DMS153 treated with DMSO at 0.1 percent for 48 hours (cell line): ENCODE measurements around the gene HSD17B8.
"Not testable (repeated sequence)": the region's sequence is repeated elsewhere in the genome, so short reads cannot be mapped to it uniquely, and the experiment has no call there.

Experiments used
- DNase-seq: peaks from one replicate; lab custom pipeline; 2025; ENCODE audit not compliant: unreplicated experiment; lab: John Stamatoyannopoulos, UW

HSD17B8 gene

GRCh38 chr6:33205191-33206026 is 954 bp downstream of the HSD17B8 start:
- no peak for DNase-seq

GRCh38 chr6:33206027-33206863 is 1.8 kb downstream of the HSD17B8 start:
- no peak for DNase-seq

GRCh38 chr6:33206864-33207551 is 2.6 kb downstream of the HSD17B8 start:
- no peak for DNase-seq

GRCh38 chr6:33207552-33208090 is 3.2 kb downstream of the HSD17B8 start:
- no peak for DNase-seq

GRCh38 chr6:33208091-33208967 is 3.9 kb downstream of the HSD17B8 start, which contains the start of gene RING1:
Gene RING1, plus strand, starts transcription at chr6:33208500. Its CDS starts 323 bp downstream, at chr6:33208823.
- peak; percentile 11 for DNase-seq

- DNase-seq: no peak
Measured at GRCh38 chr6:33209856-33210255, 5.4 kb downstream of the HSD17B8 start.

- no peak for DNase-seq
Measured at GRCh38 chr6:33211136-33211535, 6.7 kb downstream of the HSD17B8 start.

GRCh38 chr6:33211666-33212422 is 7.4 kb downstream of the HSD17B8 start:
- DNase-seq: no peak

- no peak for DNase-seq
Measured at GRCh38 chr6:33212857-33213165, 8.4 kb downstream of the HSD17B8 start.

GRCh38 chr6:33213166-33213988 is 8.9 kb downstream of the HSD17B8 start:
- no peak for DNase-seq

- no peak for DNase-seq
Measured at GRCh38 chr6:33213989-33214335, 9.5 kb downstream of the HSD17B8 start.

- no peak for DNase-seq
Measured at GRCh38 chr6:33215271-33216116, 11.0 kb downstream of the HSD17B8 start.

GRCh38 chr6:33216117-33216649 is 11.7 kb downstream of the HSD17B8 start:
- DNase-seq: no peak

- no peak for DNase-seq
Measured at GRCh38 chr6:33217246-33217645, 12.8 kb downstream of the HSD17B8 start.

- no peak for DNase-seq
Measured at GRCh38 chr6:33217681-33218080, 13.2 kb downstream of the HSD17B8 start.

GRCh38 chr6:33226503-33227120 is 22.2 kb downstream of the HSD17B8 start:
- DNase-seq: not testable (repeated sequence)

GRCh38 chr6:33235221-33235634 is 30.8 kb downstream of the HSD17B8 start:
- DNase-seq: no peak
